Central memory CD4-positive, alpha-beta T cell (primary cell): ENCODE data around the gene TP53RK.
"Not testable (repeated sequence)": the region's sequence is repeated elsewhere in the genome, so short reads cannot be mapped to it uniquely, and the experiment has no call there.

ENCODE experiments used
- DNase-seq: peaks from one replicate; pipeline ENCODE4 v3.0.0; 2022

TP53RK gene

GRCh38 chr20:46682063-46682821 is 7.0 kb downstream of the TP53RK start:
- no peak for DNase-seq

GRCh38 chr20:46681032-46681854 is 8.0 kb downstream of the TP53RK start:
- DNase-seq: peak; percentile 35

GRCh38 chr20:46680684-46681031 is 8.6 kb downstream of the TP53RK start:
- DNase-seq: no peak

- DNase-seq: no peak
Observed at GRCh38 chr20:46678516-46678915, 10.7 kb downstream of the TP53RK start.

- no peak for DNase-seq
Observed at GRCh38 chr20:46677608-46678007, 11.6 kb downstream of the TP53RK start.

- DNase-seq: not testable (repeated sequence)
Observed at GRCh38 chr20:46676649-46677316, 12.5 kb downstream of the TP53RK start.

GRCh38 chr20:46674253-46675083 is 14.8 kb downstream of the TP53RK start:
- no peak for DNase-seq

- DNase-seq: no peak
Observed at GRCh38 chr20:46673394-46674252, 15.6 kb downstream of the TP53RK start.

GRCh38 chr20:46672543-46673148 is 16.6 kb downstream of the TP53RK start:
- no peak for DNase-seq

- no peak for DNase-seq
Observed at GRCh38 chr20:46671866-46672542, 17.2 kb downstream of the TP53RK start.

- no peak for DNase-seq
Observed at GRCh38 chr20:46670585-46671584, 18.4 kb downstream of the TP53RK start.

GRCh38 chr20:46670228-46670584 is 19.0 kb downstream of the TP53RK start:
- DNase-seq: no peak

- no peak for DNase-seq
Observed at GRCh38 chr20:46666818-46667515, 22.3 kb downstream of the TP53RK start.

- DNase-seq: no peak
Observed at GRCh38 chr20:46666306-46666705, 22.9 kb downstream of the TP53RK start.

- no peak for DNase-seq
Observed at GRCh38 chr20:46665602-46666001, 23.6 kb downstream of the TP53RK start.

GRCh38 chr20:46663531-46663930 is 25.7 kb downstream of the TP53RK start:
- no peak for DNase-seq

- DNase-seq: no peak
Observed at GRCh38 chr20:46661659-46662058, 27.6 kb downstream of the TP53RK start.

- DNase-seq: no peak
Observed at GRCh38 chr20:46660487-46660886, 28.8 kb downstream of the TP53RK start.

GRCh38 chr20:46657618-46658017 is 31.6 kb downstream of the TP53RK start:
- DNase-seq: no peak
